ENCODE data around the gene DAAM1. TPM values are rescaled to one million over a fixed set of nuclear protein-coding genes. Genes with fewer than 3 reads are reported as not detected.

The DAAM1 gene
- total and polyA plus RNA-seq, 3 experiments from 2014 or later: 9.3 to 14.4 (median 12.3) TPM

GRCh38 chr14:59309291-59309900, 120.9 kb downstream of the DAAM1 start:
- H3K27me3 ChIP-seq (ENCODE audit: insufficient read depth, low read length, poor library complexity, severe bottlenecking): no peaks in the 10 kb centered on the region
- no peaks in the 10 kb centered on the region for H3K36me3 ChIP-seq (ENCODE audit: insufficient read depth, low read length)
- Mint-ChIP-seq H3K4me3 (no peak overlapping the region), H3K4me1 (peaks cover 0 to 7% (median 0%) of the 10 kb centered on the region in 3 donors), H3K27me3 (no peaks in the 10 kb centered on the region), H3K36me3 (peaks cover 0 to 7% (median 0%) of the 10 kb centered on the region in 3 donors), H3K27ac (no peak overlapping the region), H3K9me3 (no peaks in the 10 kb centered on the region)
- no peaks in the 10 kb centered on the region for H3K4me1 ChIP-seq (ENCODE audit: insufficient read depth, low read length)
- DNase-seq: no peak
- POLR2A ChIA-PET: no interaction called here
- H3K27ac ChIP-seq (ENCODE audit: low read depth, low read length): no peak overlapping the region
- H3K4me3 ChIP-seq (ENCODE audit: low read length): no peak overlapping the region
- no peaks in the 10 kb centered on the region for H3K9me3 ChIP-seq (ENCODE audit: low read length)
- CTCF ChIA-PET: no interaction called here

- H3K27me3 Mint-ChIP-seq: no peaks in the 10 kb centered on the region
These were observed 122.2 kb downstream of the DAAM1 start for GRCh38 chr14:59310633-59311032.

GRCh38 chr14:59311723-59312122, 123.3 kb downstream of the DAAM1 start:
- no peak overlapping the region for H3K27ac Mint-ChIP-seq
- H3K27ac ChIP-seq (ENCODE audit: low read depth, low read length): no peak overlapping the region
- no peaks in the 10 kb centered on the region for H3K27me3 Mint-ChIP-seq
- no peaks in the 10 kb centered on the region for H3K4me1 ChIP-seq (ENCODE audit: insufficient read depth, low read length)
- no peaks in the 10 kb centered on the region for H3K36me3 ChIP-seq (ENCODE audit: insufficient read depth, low read length)
- H3K4me3 Mint-ChIP-seq: no peak overlapping the region
- DNase-seq: no peak
- peaks cover 0 to 3% (median 3%) of the 10 kb centered on the region in 3 donors for H3K36me3 Mint-ChIP-seq
- no peaks in the 10 kb centered on the region for H3K9me3 ChIP-seq (ENCODE audit: low read length)
- H3K4me1 Mint-ChIP-seq: peaks cover 0 to under 1% (median 0%) of the 10 kb centered on the region in 3 donors
- no peaks in the 10 kb centered on the region for H3K27me3 ChIP-seq (ENCODE audit: insufficient read depth, low read length, poor library complexity, severe bottlenecking)
- ChIA-PET POLR2A (no interaction called here), CTCF (no interaction called here)
- H3K4me3 ChIP-seq (ENCODE audit: low read length): no peak overlapping the region
- no peaks in the 10 kb centered on the region for H3K9me3 Mint-ChIP-seq

More at GRCh38 chr14:59310633-59311032, 122.2 kb downstream of the DAAM1 start:
- H3K4me3 ChIP-seq (ENCODE audit: low read length): no peak overlapping the region
- Mint-ChIP-seq H3K27ac (no peak overlapping the region), H3K4me1 (peaks cover 0 to 6% (median 0%) of the 10 kb centered on the region in 3 donors), H3K36me3 (peaks cover 0 to 6% (median 3%) of the 10 kb centered on the region in 3 donors), H3K9me3 (no peaks in the 10 kb centered on the region), H3K4me3 (no peak overlapping the region)
- DNase-seq: no peak
- no peaks in the 10 kb centered on the region for H3K9me3 ChIP-seq (ENCODE audit: low read length)
- no peak overlapping the region for H3K27ac ChIP-seq (ENCODE audit: low read depth, low read length)
- no peaks in the 10 kb centered on the region for H3K4me1 ChIP-seq (ENCODE audit: insufficient read depth, low read length)
- H3K27me3 ChIP-seq (ENCODE audit: insufficient read depth, low read length, poor library complexity, severe bottlenecking): no peaks in the 10 kb centered on the region
- H3K36me3 ChIP-seq (ENCODE audit: insufficient read depth, low read length): no peaks in the 10 kb centered on the region
- ChIA-PET POLR2A (no interaction called here), CTCF (no interaction called here)

GRCh38 chr14:59313144-59313651, 124.7 kb downstream of the DAAM1 start:
- Histone ChIP-seq H3K4me3 (ENCODE audit: low read length) (no peak overlapping the region), H3K36me3 (ENCODE audit: insufficient read depth, low read length) (no peaks in the 10 kb centered on the region), H3K27me3 (ENCODE audit: insufficient read depth, low read length, poor library complexity, severe bottlenecking) (no peaks in the 10 kb centered on the region), H3K27ac (ENCODE audit: low read depth, low read length) (no peak overlapping the region), H3K4me1 (ENCODE audit: insufficient read depth, low read length) (no peaks in the 10 kb centered on the region), H3K9me3 (ENCODE audit: low read length) (no peaks in the 10 kb centered on the region)
- peak overlapping the region in 1 of 8 donors; percentile 32 for H3K27ac Mint-ChIP-seq
- peaks cover 0 to 3% (median 0%) of the 10 kb centered on the region in 3 donors for H3K36me3 Mint-ChIP-seq
- H3K4me1 Mint-ChIP-seq: no peaks in the 10 kb centered on the region
- no peaks in the 10 kb centered on the region for H3K9me3 Mint-ChIP-seq
- ChIA-PET CTCF (no interaction called here), POLR2A (no interaction called here)
- H3K4me3 Mint-ChIP-seq: no peak overlapping the region
- no peak for DNase-seq
- H3K27me3 Mint-ChIP-seq: no peaks in the 10 kb centered on the region

GRCh38 chr14:59313658-59314608, 125.5 kb downstream of the DAAM1 start:
- ChIA-PET CTCF (no interaction called here), POLR2A (no interaction called here)
- Mint-ChIP-seq H3K27me3 (no peaks in the 10 kb centered on the region), H3K4me3 (no peak overlapping the region), H3K9me3 (no peaks in the 10 kb centered on the region), H3K27ac (no peak overlapping the region), H3K4me1 (no peaks in the 10 kb centered on the region), H3K36me3 (peaks cover 0 to 3% (median 0%) of the 10 kb centered on the region in 3 donors)
- Histone ChIP-seq H3K27me3 (ENCODE audit: insufficient read depth, low read length, poor library complexity, severe bottlenecking) (no peaks in the 10 kb centered on the region), H3K4me3 (ENCODE audit: low read length) (no peak overlapping the region), H3K27ac (ENCODE audit: low read depth, low read length) (no peak overlapping the region), H3K36me3 (ENCODE audit: insufficient read depth, low read length) (no peaks in the 10 kb centered on the region), H3K9me3 (ENCODE audit: low read length) (no peaks in the 10 kb centered on the region), H3K4me1 (ENCODE audit: insufficient read depth, low read length) (no peaks in the 10 kb centered on the region)
- DNase-seq: no peak

- Mint-ChIP-seq H3K27ac (peak overlapping the region in 1 of 8 donors; percentile 4), H3K4me1 (no peaks in the 10 kb centered on the region), H3K4me3 (no peak overlapping the region), H3K36me3 (peaks cover 0 to 3% (median 0%) of the 10 kb centered on the region in 3 donors), H3K9me3 (no peaks in the 10 kb centered on the region), H3K27me3 (no peaks in the 10 kb centered on the region)
- no peak for DNase-seq
- CTCF ChIA-PET: no interaction called here
- no peaks in the 10 kb centered on the region for H3K27me3 ChIP-seq (ENCODE audit: insufficient read depth, low read length, poor library complexity, severe bottlenecking)
- H3K27ac ChIP-seq (ENCODE audit: low read depth, low read length): no peak overlapping the region
- POLR2A ChIA-PET: no interaction called here
- H3K4me1 ChIP-seq (ENCODE audit: insufficient read depth, low read length): no peaks in the 10 kb centered on the region
- H3K9me3 ChIP-seq (ENCODE audit: low read length): no peaks in the 10 kb centered on the region
- H3K36me3 ChIP-seq (ENCODE audit: insufficient read depth, low read length): no peaks in the 10 kb centered on the region
- no peak overlapping the region for H3K4me3 ChIP-seq (ENCODE audit: low read length)
These were observed 126.6 kb downstream of the DAAM1 start for GRCh38 chr14:59314953-59315599.

- Histone ChIP-seq H3K4me3 (ENCODE audit: low read length) (no peak overlapping the region), H3K27me3 (ENCODE audit: insufficient read depth, low read length, poor library complexity, severe bottlenecking) (no peaks in the 10 kb centered on the region), H3K4me1 (ENCODE audit: insufficient read depth, low read length) (no peaks in the 10 kb centered on the region), H3K36me3 (ENCODE audit: insufficient read depth, low read length) (peaks cover 3% of the 10 kb centered on the region), H3K9me3 (ENCODE audit: low read length) (no peaks in the 10 kb centered on the region), H3K27ac (ENCODE audit: low read depth, low read length) (no peak overlapping the region)
- no peak for DNase-seq
- Mint-ChIP-seq H3K4me1 (no peaks in the 10 kb centered on the region), H3K9me3 (no peaks in the 10 kb centered on the region), H3K4me3 (no peak overlapping the region), H3K27ac (no peak overlapping the region), H3K27me3 (no peaks in the 10 kb centered on the region), H3K36me3 (peaks cover 0 to 5% (median 3%) of the 10 kb centered on the region in 3 donors)
- ChIA-PET POLR2A (no interaction called here), CTCF (no interaction called here)
These were observed 127.8 kb downstream of the DAAM1 start for GRCh38 chr14:59316151-59316830.
